ENCODE measurements around the gene TMEM108.

- TF ChIP-seq CTCF (IDR thresholded peaks at IDR 0.05) = no peak
- no peak for TF ChIP-seq POLR2A (IDR thresholded peaks at IDR 0.05)
Observed at GRCh38 chr3:133153382-133153781, 115.2 kb downstream of the TMEM108 start.
